Astrocyte (in vitro differentiated cells and primary cell): ENCODE data around the gene SMARCA4.

Experiments used
- CTCF ChIP-seq: IDR thresholded peaks from 2 replicates; pipeline ENCODE4 v1.5.1; 2011; ENCODE audit warnings: low read depth, mild to moderate bottlenecking, inconsistent platforms, low read length, moderate library complexity; ENCODE audit not compliant: insufficient read depth
- EZH2 ChIP-seq: IDR thresholded peaks from 2 replicates; pipeline ENCODE4 v1.6.1; 2012; ENCODE audit warnings: mild to moderate bottlenecking, low read length, inconsistent platforms; ENCODE audit not compliant: insufficient read depth

GRCh38 chr19:11078893-11079292 is 118.1 kb downstream of the SMARCA4 start:
- no peak for TF ChIP-seq CTCF
- TF ChIP-seq EZH2, result no peak
